GM12878 (cell line): ENCODE results near the gene PRKAG2. TPM values are rescaled to one million over a fixed set of nuclear protein-coding genes. Genes with fewer than 3 reads are reported as not detected.

Experiments used
- ATAC-seq: fragments of 200-7000 bp; cut with Tn5 transposase; 3 replicates; pipeline ENCODE4 v1.9.1; 2020; ENCODE audit warnings: mild to moderate bottlenecking, moderate library complexity
- BruUV-seq: library from RNA; stranded (reverse); fragments of 400-500 nt; replicated peaks from 2 replicates; lab custom pipeline; 2021; lab: Mats Ljungman, UMichigan
- CTCF ChIA-PET: fragments of 300-600 bp; sonication (Branson Sonifier 250); formaldehyde crosslinking; extraction: SDS; loops from one replicate; lab custom pipeline; 2021; ENCODE audit warnings: inconsistent platforms; lab: Yijun Ruan, JAX
- POLR2A ChIA-PET: fragments of 350-600 bp; formaldehyde crosslinking; extraction: SDS; loops from one replicate; lab custom pipeline; 2021; ENCODE audit warnings: inconsistent platforms; lab: Charles Lee
- RAD21 ChIA-PET: fragments of 300-600 bp; sonication (Branson Sonifier 250); formaldehyde crosslinking; loops from one replicate; lab custom pipeline; 2023; ENCODE audit warnings: antibody characterized with exemption; ENCODE audit not compliant: unreplicated experiment; lab: Charles Lee
- SMC1A ChIA-PET: fragments of 300-600 bp; sonication (Branson Sonifier 250); formaldehyde crosslinking; loops from one replicate; lab custom pipeline; 2023; ENCODE audit not compliant: unreplicated experiment, uncharacterized antibody; lab: Charles Lee
- DNase-seq: peaks from one replicate; pipeline ENCODE4 v3.0.0-alpha.2; 2011; ENCODE audit warnings: low read depth, low spot score
- FAIRE-seq: peaks from 3 replicates; lab custom pipeline; 2011; peaks lifted over from hg19 to GRCh38; lab: Jason Lieb, UNC
- H2AFZ ChIP-seq: 2 replicates; pipeline ENCODE4 v1.6.0; 2011; ENCODE audit warnings: low read depth, low read length, control low read depth; ENCODE audit not compliant: control insufficient read depth
- H3K27ac ChIP-seq: 2 replicates; pipeline ENCODE4 v1.5.1; 2011; ENCODE audit warnings: control low read depth; ENCODE audit not compliant: control insufficient read depth, insufficient read depth
- H3K27me3 ChIP-seq, 2 experiments: replicated peaks in 1 of 2; 2 replicates each; pipeline versions ENCODE4 v1.6.0 to v1.6.1; 2011; ENCODE audit warnings: low read length in 1 of 2; ENCODE audit not compliant: control insufficient read depth in 2 of 2, insufficient read depth in 2 of 2
- H3K36me3 ChIP-seq, 2 experiments: 2 replicates each; pipeline ENCODE4 v1.5.1; 2011; ENCODE audit warnings: low read length in 1 of 2; ENCODE audit not compliant: control insufficient read depth in 2 of 2, insufficient read depth in 2 of 2
- H3K4me1 ChIP-seq: 2 replicates; pipeline ENCODE4 v1.6.1; 2011; ENCODE audit warnings: mild to moderate bottlenecking, low read length, moderate library complexity, mixed read lengths; ENCODE audit not compliant: control insufficient read depth, insufficient read depth
- H3K4me2 ChIP-seq: 2 replicates; pipeline ENCODE4 v1.6.0; 2011; ENCODE audit warnings: control low read depth; ENCODE audit not compliant: control insufficient read depth, insufficient read depth
- H3K4me3 ChIP-seq: fragments of 200-600 bp; sonication (generic); 2 replicates; pipeline ENCODE4 v1.5.1; 2016
- H3K79me2 ChIP-seq: 2 replicates; pipeline ENCODE4 v1.6.0; 2011; ENCODE audit warnings: low read length; ENCODE audit not compliant: control insufficient read depth, insufficient read depth
- H3K9ac ChIP-seq: 2 replicates; pipeline ENCODE4 v1.8.0; 2011; ENCODE audit warnings: low read length, control low read depth, mixed read lengths; ENCODE audit not compliant: control insufficient read depth, insufficient read depth
- H3K9me3 ChIP-seq: replicated peaks from 3 replicates; pipeline ENCODE4 v1.5.1; 2011; ENCODE audit warnings: mild to moderate bottlenecking, low read length; ENCODE audit not compliant: control insufficient read depth, insufficient read depth
- H4K20me1 ChIP-seq: 2 replicates; pipeline ENCODE4 v1.6.0; 2011; ENCODE audit not compliant: control insufficient read depth, insufficient read depth
- E4F1 ChIP-seq: fragments of 450-650 bp; IDR thresholded peaks from 2 replicates; pipeline ENCODE4 v1.6.1; 2018; ENCODE audit warnings: borderline replicate concordance, mild to moderate bottlenecking; ENCODE audit not compliant: partially characterized antibody
- MTA2 ChIP-seq: fragments of 450-650 bp; IDR thresholded peaks from 2 replicates; pipeline ENCODE4 v1.6.1; 2016; ENCODE audit warnings: low read depth, mild to moderate bottlenecking, moderate library complexity
- POLR2A ChIP-seq: IDR thresholded peaks from 2 replicates; pipeline ENCODE4 v1.6.1; 2011; ENCODE audit warnings: low read depth, mild to moderate bottlenecking, low read length
- RCOR1 ChIP-seq: conservative IDR thresholded peaks from 2 replicates; pipeline ENCODE4 v1.6.1; 2012; ENCODE audit warnings: low read depth, low read length, improper control_type of control experiment
- SUZ12 ChIP-seq: fragments of 200-600 bp; sonication (generic); IDR thresholded peaks from one replicate; pipeline ENCODE4 v1.6.1; 2018; ENCODE audit warnings: antibody characterized with exemption, mild to moderate bottlenecking; ENCODE audit not compliant: unreplicated experiment
- WGBS: methylation state at CpG from one replicate; pipeline ENCODE4 v1.1.6; 2016; ENCODE audit warnings: low lambda C conversion rate; ENCODE audit not compliant: insufficient replicate concordance, insufficient coverage; ENCODE audit errors: missing lambda C conversion rate; 5-methylcytosine and 5-hydroxymethylcytosine counted together
- in situ Hi-C: fragments of 300-500 bp; cut with MboI; formaldehyde crosslinking; loops from 9 replicates; pipeline ENCODE4 v1.14.3; 2018; ENCODE audit warnings: mixed read lengths
- intact Hi-C: fragments of 100-400 bp; cut with micrococcal nuclease; formaldehyde crosslinking; loops from one replicate; pipeline ENCODE4 v1.14.2; 2022; ENCODE audit not compliant: unreplicated experiment
- polyA plus RNA-seq, 11 experiments: library from polyadenylated mRNA; depleted of rRNA in 4 of 11; unstranded in 6 of 11; stranded (reverse) in 5 of 11; fragments of >200 nt; fragmentation: Nextera tagmentation in 4 of 11; fragmentation: Illumina TruSeq in 1 of 11; extraction: Ambion mirVana in 4 of 11; extraction: Trizol in 1 of 11; gene quantifications; 1 replicate in 1 of 11; 2 replicates in 10 of 11; pipeline versions ENCODE4 v1.2.1 to v1.2.3, GENCODE V29; 2011 to 2016; ENCODE audit warnings: inconsistent platforms in 2 of 11, missing spikeins in 2 of 11, low read depth in 1 of 11
- total RNA-seq, 4 experiments: library from RNA; depleted of rRNA in 3 of 4; stranded (reverse); fragments of >200 nt in 3 of 4; fragmentation: Illumina TruSeq in 1 of 4; extraction: Trizol in 1 of 4; gene quantifications; 2 replicates each; pipeline versions ENCODE4 v1.2.1 to v1.2.3, GENCODE V29; 2013 to 2021

PRKAG2 gene
- total and polyA plus RNA-seq, 10 of the 15 experiments (the other 5 are each of a cell fraction or from before 2014, with no cell fraction given): 3.4 to 8.9 (median 6.8) TPM

- TF ChIP-seq POLR2A (no peak), MTA2 (no peak), E4F1 (no peak), RCOR1 (no peak), SUZ12 (no peak)
- Histone ChIP-seq H3K79me2 (no peaks in the 10 kb centered on the region), H3K9me3 (no peaks in the 10 kb centered on the region), H3K9ac (no peak overlapping the region), H2AFZ (peak overlapping the region; percentile 50), H3K4me2 (peak overlapping the region; percentile 68), H4K20me1 (no peaks in the 10 kb centered on the region), H3K4me3 (no peak overlapping the region), H3K27me3 (no peaks in the 10 kb centered on the region), H3K4me1 (peaks cover 10% of the 10 kb centered on the region), H3K36me3 (no peaks in the 10 kb centered on the region), H3K27ac (no peak overlapping the region)
- SMC1A ChIA-PET: no interaction called here
- CTCF ChIA-PET: interaction anchor here (0.5 kb wide), 1 partner anchor 864 kb away, joined by 3 read pairs; no protein-coding TSS in a partner anchor
- RAD21 ChIA-PET: no interaction called here
- DNase-seq: no peak
- BruUV-seq: no TSS peak
- FAIRE-seq: no peak
- ATAC-seq: no peak
- POLR2A ChIA-PET: no interaction called here
- intact Hi-C loops: no loop called here
- WGBS: 90% methylated on average over 19 of the region's 19 CpGs
- in situ Hi-C loops: no loop called here
Measured at GRCh38 chr7:151850491-151851124, 26.3 kb downstream of the PRKAG2 start.
